ENCODE data around the gene INMT. TPM values are rescaled to one million over a fixed set of nuclear protein-coding genes. Genes with fewer than 3 reads are reported as not detected.

INMT gene
- not detected in 5 replicates for total RNA-seq (2022; extraction: Qiagen RNA extraction; ENCODE audit: low read depth)

DNA sequence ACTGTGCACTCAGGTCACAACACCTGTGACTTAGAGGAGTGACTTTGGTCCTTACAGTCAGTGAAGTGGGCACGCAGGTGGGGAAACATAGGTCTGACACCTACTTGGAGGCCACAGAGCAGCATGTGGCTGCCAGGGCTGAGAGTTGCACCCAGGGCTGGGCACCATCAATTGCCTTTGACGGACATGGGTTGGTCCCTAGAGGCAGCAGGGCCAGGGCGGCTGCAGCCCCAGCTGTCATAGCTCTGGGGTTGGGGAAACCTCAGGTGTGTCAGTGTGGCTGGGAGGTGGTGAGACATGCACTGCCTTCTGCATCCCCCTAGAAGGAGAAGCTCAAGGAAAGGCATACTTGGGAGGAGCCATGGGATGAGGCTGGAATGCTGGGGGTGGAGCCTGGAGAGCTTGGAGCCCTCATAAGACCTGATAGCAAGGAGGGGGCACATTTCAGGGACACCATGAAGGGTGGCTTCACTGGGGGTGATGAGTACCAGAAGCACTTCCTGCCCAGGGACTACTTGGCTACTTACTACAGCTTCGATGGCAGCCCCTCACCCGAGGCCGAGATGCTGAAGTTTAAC, at the start of gene INMT:
INMT (plus strand) TSS at position 440 of the 578 bp plus-strand sequence; CDS start at position 456, 16 bp downstream.

DNA sequence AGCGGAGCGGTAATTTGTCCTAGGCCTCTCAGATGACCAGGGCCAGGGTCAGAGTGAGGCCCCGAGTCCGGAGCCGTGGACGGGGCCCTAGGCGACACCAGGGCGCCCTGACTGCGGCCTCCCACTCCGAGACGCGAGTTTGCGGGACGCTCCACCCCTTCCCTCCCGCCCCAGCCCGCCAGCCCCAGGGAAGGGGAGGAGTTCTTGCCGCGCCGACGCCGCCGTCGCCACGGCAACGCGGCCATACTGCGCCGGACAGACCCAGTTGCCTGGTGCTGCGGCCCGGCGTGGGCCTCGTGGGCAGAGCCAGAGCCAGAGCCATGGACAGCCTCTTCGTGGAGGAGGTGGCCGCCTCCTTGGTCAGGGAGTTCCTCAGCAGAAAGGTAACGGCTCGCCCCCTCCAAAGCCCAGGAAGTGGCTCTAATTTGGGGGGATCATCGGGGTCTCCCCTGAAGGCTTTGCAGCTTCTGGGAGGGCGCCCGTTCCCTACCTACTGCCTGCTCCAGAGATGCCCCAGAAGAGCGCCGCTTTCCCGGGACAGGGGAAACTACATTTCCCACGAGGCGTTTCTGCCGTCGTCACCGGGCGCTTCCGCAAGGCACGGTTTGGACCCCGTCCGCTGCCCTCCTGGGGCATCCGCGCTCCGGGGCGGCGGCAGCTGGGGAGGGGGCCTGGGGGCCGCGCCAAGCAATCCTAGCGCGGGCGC, 19.4 kb downstream of the INMT start, which contains the start of gene MINDY4:
MINDY4 (plus strand) TSS at position 244 of the 706 bp plus-strand sequence; CDS start at position 321, 77 bp downstream.

Other genes starting within 250 kb of the INMT start
- 75.8 to 83.3 TPM (median 79.1 TPM) in 5 replicates for gene GGCT, start 247.3 kb upstream of the INMT start, total RNA-seq (2022; extraction: Qiagen RNA extraction; ENCODE audit: low read depth)
- 138 to 161 TPM (median 147 TPM) in 5 replicates for gene GARS1, start 157.3 kb upstream of the INMT start, total RNA-seq (2022; extraction: Qiagen RNA extraction; ENCODE audit: low read depth)
- gene CRHR2, start 69.7 kb upstream of the INMT start, total RNA-seq (2022; extraction: Qiagen RNA extraction; ENCODE audit: low read depth) = 0.05 to 0.07 TPM in 2 of 5 replicates, not detected in the others
- 2.0 to 2.9 TPM (median 2.3 TPM) in 5 replicates for gene MINDY4, start 19.3 kb downstream of the INMT start, total RNA-seq (2022; extraction: Qiagen RNA extraction; ENCODE audit: low read depth)
- gene AQP1, start 159.7 kb downstream of the INMT start, total RNA-seq (2022; extraction: Qiagen RNA extraction; ENCODE audit: low read depth) = 0.30 to 0.53 TPM (median 0.44 TPM) in 5 replicates
- gene GHRHR, start 211.8 kb downstream of the INMT start, total RNA-seq (2022; extraction: Qiagen RNA extraction; ENCODE audit: low read depth) = not detected in 5 replicates